ENCODE results near the gene COL23A1. TPM values are rescaled to one million over a fixed set of nuclear protein-coding genes. Genes with fewer than 3 reads are reported as not detected.

The COL23A1 gene
- total and polyA plus RNA-seq, 8 donors: 0.06 to 0.68 (median 0.33) TPM; not detected in 2

- DNase-seq (peak in 1 of 6 donors; percentile 44), FAIRE-seq (no peak), ATAC-seq (no peak)
- intact Hi-C loops (cut with DNase I): no loop called here
- no peak overlapping the region for H3K27ac ChIP-seq
- H3K4me1 ChIP-seq: no peaks in the 10 kb centered on the region
- no peak overlapping the region for H3K4me3 ChIP-seq
- WGBS, 2 donors: 66 to 77% methylated on average over 26 to 27 of the region's 27 CpGs
- H3K9me3 ChIP-seq: no peaks in the 10 kb centered on the region
- H3K27me3 ChIP-seq: no peaks in the 10 kb centered on the region
- no peak for TF ChIP-seq CTCF (IDR thresholded peaks at IDR 0.05)
- H3K36me3 ChIP-seq: no peaks in the 10 kb centered on the region
These were observed 224.4 kb downstream of the COL23A1 start for GRCh38 chr5:178365501-178366440.

- no peaks in the 10 kb centered on the region for H3K36me3 ChIP-seq
- FAIRE-seq: no peak
- DNase-seq: peak in 1 of 6 donors; percentile 27
- no peaks in the 10 kb centered on the region for H3K9me3 ChIP-seq
- H3K27ac ChIP-seq: no peak overlapping the region
- H3K4me3 ChIP-seq: no peak overlapping the region
- H3K4me1 ChIP-seq: no peaks in the 10 kb centered on the region
- intact Hi-C loops (cut with DNase I): no loop called here
- TF ChIP-seq CTCF (IDR thresholded peaks at IDR 0.05): no peak
- WGBS, 2 donors: 61 to 72% methylated on average over 7 of the region's 7 CpGs
- ATAC-seq: no peak
- no peaks in the 10 kb centered on the region for H3K27me3 ChIP-seq
These were observed 225.9 kb downstream of the COL23A1 start for GRCh38 chr5:178364326-178364675.

- no peak for ATAC-seq
- FAIRE-seq: no peak
- H3K4me1 ChIP-seq: no peaks in the 10 kb centered on the region
- H3K36me3 ChIP-seq: no peaks in the 10 kb centered on the region
- TF ChIP-seq CTCF (IDR thresholded peaks at IDR 0.05): no peak
- H3K27me3 ChIP-seq: no peaks in the 10 kb centered on the region
- peak in 1 of 6 donors; percentile 23 for DNase-seq
- intact Hi-C loops (cut with DNase I): no loop called here
- H3K4me3 ChIP-seq: no peak overlapping the region
- 68 to 79% methylated on average over 25 of the region's 25 CpGs for WGBS, 2 donors
- no peaks in the 10 kb centered on the region for H3K9me3 ChIP-seq
- no peak overlapping the region for H3K27ac ChIP-seq
These were observed 226.5 kb downstream of the COL23A1 start for GRCh38 chr5:178363501-178364325.

- no peak overlapping the region for H3K4me3 ChIP-seq
- intact Hi-C loops (cut with DNase I): no loop called here
- H3K36me3 ChIP-seq: no peaks in the 10 kb centered on the region
- 47 to 65% methylated on average over 19 of the region's 19 CpGs for WGBS, 2 donors
- FAIRE-seq: no peak
- peaks cover 0 to 1% (median 0%) of the 10 kb centered on the region in 3 donors for H3K4me1 ChIP-seq
- H3K9me3 ChIP-seq: no peaks in the 10 kb centered on the region
- H3K27me3 ChIP-seq: no peaks in the 10 kb centered on the region
- no peak for ATAC-seq
- peak in 1 of 6 donors; percentile 33 for DNase-seq
- TF ChIP-seq CTCF (IDR thresholded peaks at IDR 0.05): no peak
- H3K27ac ChIP-seq: no peak overlapping the region
These were observed 228.3 kb downstream of the COL23A1 start for GRCh38 chr5:178361657-178362445.
